Lung (tissue), 12 donors: Measurements from ENCODE around the gene EIF4A3. TPM values are rescaled to one million over a fixed set of nuclear protein-coding genes. Genes with fewer than 3 reads are reported as not detected.

ENCODE experiments used
- ATAC-seq: fragments of 200-7000 bp; cut with Tn5 transposase; one replicate; pipeline ENCODE4 v1.9.1; 2020; ENCODE audit warnings: moderate number of reproducible peaks; ENCODE audit not compliant: insufficient read depth, low FRiP score
- DNase-seq, 3 donors: peaks; one replicate each; pipeline ENCODE4 v3.0.0-alpha.2; 2013 to 2017
- H3K27ac ChIP-seq, 2 donors: one replicate each; pipeline ENCODE4 v1.5.1; 2013; ENCODE audit warnings: mild to moderate bottlenecking in 2 of 2, moderate library complexity in 2 of 2, control low read depth in 1 of 2, inconsistent platforms in 1 of 2, low read depth in 1 of 2, low read length in 1 of 2
- H3K27me3 ChIP-seq, 3 donors: one replicate each; pipeline ENCODE4 v1.5.1; 2013; ENCODE audit warnings: low read length in 2 of 3; ENCODE audit not compliant: control insufficient read depth in 3 of 3, insufficient read depth in 3 of 3
- H3K36me3 ChIP-seq, 4 donors: one replicate each; pipeline ENCODE4 v1.5.1; 2013; ENCODE audit warnings: low read length in 4 of 4, mild to moderate bottlenecking in 1 of 4, moderate library complexity in 1 of 4; ENCODE audit not compliant: control insufficient read depth in 4 of 4, insufficient read depth in 4 of 4
- H3K4me1 ChIP-seq, 5 donors: one replicate each; pipeline ENCODE4 v1.5.1; 2013; ENCODE audit warnings: low read length in 5 of 5, mild to moderate bottlenecking in 2 of 5, moderate library complexity in 1 of 5; ENCODE audit not compliant: control insufficient read depth in 5 of 5, insufficient read depth in 5 of 5
- H3K4me3 ChIP-seq: one replicate; pipeline ENCODE4 v1.5.1; 2013; ENCODE audit warnings: mild to moderate bottlenecking, control low read depth, moderate library complexity
- H3K9ac ChIP-seq, 2 donors: one replicate each; pipeline ENCODE4 v1.5.1; 2013; ENCODE audit warnings: low read length in 2 of 2, control low read depth in 1 of 2; ENCODE audit not compliant: insufficient read depth in 1 of 2
- H3K9me3 ChIP-seq, 4 donors: one replicate each; pipeline ENCODE4 v1.5.1; 2013; ENCODE audit warnings: low read length in 3 of 4, mild to moderate bottlenecking in 1 of 4, moderate library complexity in 1 of 4; ENCODE audit not compliant: control insufficient read depth in 4 of 4, insufficient read depth in 3 of 4
- CTCF ChIP-seq: IDR thresholded peaks from 2 replicates; pipeline ENCODE4 v1.5.1; 2012; ENCODE audit warnings: mild to moderate bottlenecking; ENCODE audit errors: control extremely low read depth, extremely low read depth
- WGBS, 2 donors: extraction: QIAGEN DNeasy Blood & Tissue Kit; methylation state at CpG; one replicate each; pipeline ENCODE4 v1.1.7; 2013; 5-methylcytosine and 5-hydroxymethylcytosine counted together
- polyA plus RNA-seq, 2 donors: library from polyadenylated mRNA; stranded (reverse); fragments of 200-250 nt; gene quantifications; one replicate each; pipeline ENCODE4 v1.2.1, GENCODE V29; 2013
- total RNA-seq, 2 donors: library from RNA; depleted of rRNA in 1 of 2; stranded (reverse); fragments of >200 nt in 1 of 2; gene quantifications; one replicate each; pipeline ENCODE4 v1.2.1, GENCODE V29; 2014 to 2021
- donor health status: control.
- donor health status: control.
- donor health status: Bipolar disorder and iron deficiency.
- donor health status: healthy.
- donor health status: DM: yes; HTN: yes; CAD: no.

Gene EIF4A3
- total and polyA plus RNA-seq, 4 donors, result 37.4 to 112 (median 62.4) TPM

GRCh38 chr17:80125656-80126448 lies 21.1 kb downstream of the EIF4A3 start:
- ATAC-seq, result no peak
- whole genome bisulfite sequencing, 2 donors, result 66 to 71% methylated on average over 14 of the region's 14 CpGs

GRCh38 chr17:80124351-80124981 lies 22.5 kb downstream of the EIF4A3 start:
- peak; percentile 29 to 56 (median 47) for DNase-seq
- Histone ChIP-seq H3K27ac (no peak overlapping the region), H3K4me1 (peaks cover 0 to 4% (median 0%) of the 10 kb centered on the region in 5 donors), H3K36me3 (no peaks in the 10 kb centered on the region), H3K27me3 (peaks cover 0 to 2% (median 0%) of the 10 kb centered on the region in 3 donors), H3K4me3 (no peak overlapping the region), H3K9ac (no peak overlapping the region), H3K9me3 (peaks cover 0 to 2% (median 0%) of the 10 kb centered on the region in 4 donors)
- TF ChIP-seq CTCF, result no peak
- ATAC-seq, result no peak
- 55 to 76% methylated on average over 15 of the region's 15 CpGs for WGBS, 2 donors

More at GRCh38 chr17:80125656-80126448, 21.1 kb downstream of the EIF4A3 start:
- H3K27ac ChIP-seq, result no peak overlapping the region
- H3K4me1 ChIP-seq, result peaks cover 0 to 4% (median 0%) of the 10 kb centered on the region in 5 donors
- no peak overlapping the region for H3K9ac ChIP-seq
- H3K27me3 ChIP-seq, result peaks cover 0 to 2% (median 0%) of the 10 kb centered on the region in 3 donors
- H3K36me3 ChIP-seq, result no peaks in the 10 kb centered on the region
- TF ChIP-seq CTCF, result no peak
- peak in 2 of 3 donors; percentile 22 to 25 for DNase-seq
- no peak overlapping the region for H3K4me3 ChIP-seq
- H3K9me3 ChIP-seq, result peaks cover 0 to 2% (median 0%) of the 10 kb centered on the region in 4 donors

GRCh38 chr17:80123791-80124190 lies 23.1 kb downstream of the EIF4A3 start:
- no peak for TF ChIP-seq CTCF
- 88 to 92% methylated on average over 15 of the region's 15 CpGs for WGBS, 2 donors
- Histone ChIP-seq H3K4me3 (no peak overlapping the region), H3K27ac (no peak overlapping the region), H3K27me3 (peaks cover 0 to 2% (median 0%) of the 10 kb centered on the region in 3 donors), H3K4me1 (peaks cover 0 to 4% (median 0%) of the 10 kb centered on the region in 5 donors), H3K9ac (no peak overlapping the region), H3K9me3 (peaks cover 0 to 2% (median 0%) of the 10 kb centered on the region in 4 donors), H3K36me3 (peaks cover 0 to 4% (median 0%) of the 10 kb centered on the region in 4 donors)
- DNase-seq (no peak), ATAC-seq (no peak)
